Measurements from ENCODE around the gene NMUR1. TPM values are rescaled to one million over a fixed set of nuclear protein-coding genes. Genes with fewer than 3 reads are reported as not detected.
A peak's percentile ranks its signal among the peaks of the same experiment; 100 is the strongest.

Gene NMUR1
- total RNA-seq, 1 experiment from 2014 or later = 0.10 TPM

DNA sequence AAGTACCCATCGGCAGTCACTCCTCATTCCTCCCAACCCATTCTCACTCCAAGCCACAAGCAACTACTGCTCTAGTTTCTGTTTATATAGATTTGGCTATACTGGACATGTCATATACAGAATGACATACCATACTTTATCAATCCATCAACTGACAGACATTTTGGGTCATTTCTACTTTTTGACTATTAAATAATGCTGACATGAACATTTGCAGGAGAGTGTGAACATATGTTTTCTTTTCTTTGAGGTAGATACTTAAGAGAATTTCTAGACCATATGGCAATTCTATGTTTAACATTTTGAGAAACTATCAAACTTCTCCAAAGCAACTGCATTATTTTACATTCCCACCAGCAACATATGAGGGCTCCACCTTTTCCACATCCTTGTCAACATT lies 32.6 kb downstream of the NMUR1 start:
- Histone ChIP-seq H3K27me3 (ENCODE audit: control insufficient read depth, insufficient read depth, low read length) (no peaks in the 10 kb centered on the region), H3K4me3 (ENCODE audit: insufficient read depth, low read depth, low read length) (no peak overlapping the region), H3K36me3 (replicated peaks; ENCODE audit: control insufficient read depth, insufficient read depth, low read length) (no peaks in the 10 kb centered on the region; the same call in 1 of the 2 replicates)
- no peak for DNase-seq

DNA sequence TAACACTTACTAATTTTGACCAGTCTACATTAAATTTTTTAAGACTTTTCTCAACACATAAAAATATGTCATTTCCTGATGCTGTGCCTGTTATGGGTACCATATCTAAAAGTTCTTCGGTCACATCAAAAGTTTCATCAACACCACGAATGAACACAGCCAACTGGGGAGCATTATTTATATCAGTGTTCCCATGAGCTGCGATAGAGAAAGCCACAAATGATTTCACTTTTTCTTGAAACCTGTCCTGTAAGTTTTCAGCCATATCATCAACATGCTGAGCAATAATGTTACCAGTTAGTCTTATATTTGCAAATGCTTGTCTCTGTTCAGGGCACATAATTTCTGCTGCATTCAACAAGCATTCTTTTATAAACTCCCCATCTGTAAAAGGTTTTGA lies 35.6 kb downstream of the NMUR1 start:
- Histone ChIP-seq H3K36me3 (replicated peaks; ENCODE audit: control insufficient read depth, insufficient read depth, low read length) (no peaks in the 10 kb centered on the region), H3K4me3 (ENCODE audit: insufficient read depth, low read depth, low read length) (no peak overlapping the region), H3K27me3 (ENCODE audit: control insufficient read depth, insufficient read depth, low read length) (no peaks in the 10 kb centered on the region)
- no peak for DNase-seq

DNA sequence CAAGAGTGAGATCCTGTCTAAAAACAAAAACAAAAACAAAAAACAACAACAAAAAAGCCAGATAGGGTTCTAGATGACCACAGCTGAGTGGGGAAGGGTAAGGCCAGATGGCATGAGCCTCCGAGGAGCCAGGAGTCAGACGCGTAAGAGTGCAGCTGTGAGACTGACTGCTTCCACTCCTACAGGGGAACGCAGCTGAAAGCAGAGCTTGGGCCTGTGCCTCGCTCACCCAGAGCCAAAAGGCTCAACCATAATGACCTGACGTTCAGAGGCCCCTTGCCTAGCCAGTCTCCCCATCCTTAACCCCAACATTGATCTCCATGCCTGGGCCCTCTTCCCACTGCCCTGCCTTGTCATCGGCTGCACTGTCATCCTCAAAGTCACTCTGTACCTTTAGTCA lies 39.4 kb downstream of the NMUR1 start:
- Histone ChIP-seq H3K36me3 (replicated peaks; ENCODE audit: control insufficient read depth, insufficient read depth, low read length) (no peaks in the 10 kb centered on the region), H3K27me3 (ENCODE audit: control insufficient read depth, insufficient read depth, low read length) (no peaks in the 10 kb centered on the region), H3K4me3 (ENCODE audit: insufficient read depth, low read depth, low read length) (no peak overlapping the region)
- DNase-seq = no peak

DNA sequence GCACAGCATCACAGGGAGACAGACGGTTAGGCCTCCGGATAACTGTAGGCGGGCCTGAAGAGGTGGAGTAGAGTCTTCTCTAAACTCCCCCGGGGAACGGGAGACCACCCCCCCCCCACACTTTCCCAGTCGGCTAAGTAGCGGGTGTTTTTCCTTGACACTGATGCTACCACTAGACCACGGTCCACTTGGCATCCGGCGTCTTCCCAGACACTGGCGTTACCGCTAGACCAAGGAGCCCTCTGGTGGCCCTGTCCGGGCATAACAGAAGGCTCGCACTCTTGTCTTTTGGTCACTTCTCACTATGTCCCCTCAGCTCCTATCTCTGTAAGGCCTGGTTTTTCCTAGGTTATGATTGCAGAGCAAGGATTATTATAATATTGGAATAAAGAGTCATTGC lies 40.3 kb downstream of the NMUR1 start:
- Histone ChIP-seq H3K4me3 (ENCODE audit: insufficient read depth, low read depth, low read length) (no peak overlapping the region), H3K27me3 (ENCODE audit: control insufficient read depth, insufficient read depth, low read length) (no peaks in the 10 kb centered on the region), H3K36me3 (replicated peaks; ENCODE audit: control insufficient read depth, insufficient read depth, low read length) (no peaks in the 10 kb centered on the region)
- DNase-seq = no peak

DNA sequence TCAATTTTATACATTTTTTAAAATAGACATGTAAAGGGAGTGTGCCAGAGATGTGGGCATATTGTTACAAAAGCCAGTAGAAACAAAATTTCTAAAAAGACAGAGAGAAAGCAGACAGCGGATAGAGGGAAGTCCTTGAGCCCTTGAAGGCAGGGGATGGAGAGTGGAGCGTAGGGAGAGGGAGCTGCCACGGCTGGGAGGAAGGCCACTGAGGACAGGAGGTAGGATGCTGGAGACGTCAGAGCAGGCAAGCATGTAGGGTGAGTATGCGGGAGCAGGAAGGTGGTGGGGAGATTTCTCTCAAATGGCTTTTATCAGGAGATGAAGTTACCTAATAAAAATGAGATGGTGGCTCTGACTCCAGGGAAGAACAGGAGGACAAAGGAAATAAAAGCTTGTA lies 41.9 kb downstream of the NMUR1 start:
- Histone ChIP-seq H3K4me3 (ENCODE audit: insufficient read depth, low read depth, low read length) (no peak overlapping the region), H3K36me3 (replicated peaks; ENCODE audit: control insufficient read depth, insufficient read depth, low read length) (no peaks in the 10 kb centered on the region), H3K27me3 (ENCODE audit: control insufficient read depth, insufficient read depth, low read length) (no peaks in the 10 kb centered on the region)
- DNase-seq = no peak

DNA sequence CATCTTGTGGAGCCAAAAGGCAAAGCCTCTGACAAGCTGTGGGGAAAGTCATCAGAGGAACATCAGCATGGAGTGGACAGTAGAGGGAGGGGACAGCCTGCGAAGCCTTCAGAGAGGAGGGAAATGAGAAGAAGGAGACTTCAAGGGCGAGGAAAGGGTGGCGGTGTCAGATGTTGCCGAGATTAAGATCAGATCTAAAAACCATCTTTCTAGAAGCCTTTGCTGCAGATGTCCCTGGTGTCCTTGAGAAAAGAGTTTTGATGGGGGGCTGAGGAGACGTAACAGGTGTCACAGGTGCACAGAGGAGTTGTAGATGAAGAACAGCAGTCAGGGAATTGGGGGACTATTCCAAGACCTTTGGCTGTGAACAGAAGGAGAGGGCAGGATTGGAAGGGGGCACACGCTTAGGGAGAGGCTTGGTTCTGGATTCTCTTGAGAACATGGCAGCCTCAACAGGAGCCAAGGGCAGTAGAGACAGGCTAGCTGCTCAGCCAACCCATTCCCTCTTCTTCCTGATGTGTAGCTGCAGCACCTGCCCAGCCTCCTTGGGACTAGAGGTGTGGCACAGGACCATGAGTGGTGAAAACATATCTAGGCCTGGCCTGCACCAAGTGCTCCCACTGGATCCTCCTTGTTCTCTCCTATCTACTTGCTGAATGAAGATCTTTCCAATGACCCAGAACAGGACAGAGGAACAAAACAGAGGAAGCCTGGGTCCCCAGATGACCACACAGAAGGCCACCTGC lies 43.2 kb downstream of the NMUR1 start:
- Histone ChIP-seq H3K36me3 (replicated peaks; ENCODE audit: control insufficient read depth, insufficient read depth, low read length) (no peaks in the 10 kb centered on the region), H3K27me3 (ENCODE audit: control insufficient read depth, insufficient read depth, low read length) (no peaks in the 10 kb centered on the region), H3K4me3 (ENCODE audit: insufficient read depth, low read depth, low read length) (no peak overlapping the region)
- DNase-seq = no peak

DNA sequence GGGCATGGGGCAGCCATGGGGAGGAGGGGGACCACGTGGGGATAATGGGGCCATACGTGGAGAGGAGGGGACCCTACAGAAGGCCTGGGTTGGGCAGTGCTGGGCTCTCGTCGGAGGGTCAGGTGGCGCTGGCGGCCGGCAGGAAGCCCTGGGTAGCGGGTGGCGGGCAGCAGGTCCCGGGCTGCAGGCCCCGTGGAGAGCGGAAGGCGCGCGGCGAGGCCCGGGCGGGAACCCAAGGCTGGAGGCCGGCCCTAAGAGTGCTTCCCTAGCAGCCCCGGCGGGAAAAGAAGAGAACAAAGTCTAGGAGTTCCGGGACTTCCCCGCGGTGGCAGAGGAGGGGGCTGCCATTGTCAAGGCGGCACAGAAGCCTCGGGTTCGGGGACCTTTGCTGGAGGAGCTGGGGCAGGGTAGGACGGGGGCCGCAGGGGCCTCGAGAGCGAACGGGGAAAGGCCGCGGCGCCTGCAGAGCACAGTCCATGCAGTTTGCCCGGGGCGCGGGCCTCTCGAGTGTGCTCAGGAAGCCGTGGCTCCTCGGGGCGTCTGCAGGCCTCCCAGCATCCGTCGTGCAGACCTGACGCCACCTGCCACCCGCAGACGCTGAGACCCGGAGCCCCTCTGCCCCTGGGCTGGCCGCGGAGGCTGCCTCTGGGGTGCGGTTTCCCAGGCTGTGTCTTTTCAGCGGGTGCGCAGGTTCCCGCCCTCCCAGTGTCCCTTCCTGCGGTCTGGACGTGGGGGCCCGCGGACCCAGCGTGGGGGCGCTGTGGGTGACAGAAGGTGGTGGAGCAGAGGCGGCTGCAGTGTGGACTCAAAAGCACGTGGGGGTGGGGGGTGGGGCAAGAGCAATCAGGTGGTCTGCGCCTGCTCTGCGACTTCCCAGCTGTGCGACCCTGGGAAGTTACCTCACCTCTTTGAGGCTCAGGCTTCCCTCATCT lies 46.6 kb downstream of the NMUR1 start:
- peak; percentile 76 for DNase-seq
- Histone ChIP-seq H3K36me3 (replicated peaks; ENCODE audit: control insufficient read depth, insufficient read depth, low read length) (no peaks in the 10 kb centered on the region; the same call in 1 of the 2 replicates), H3K4me3 (ENCODE audit: insufficient read depth, low read depth, low read length) (no peak overlapping the region), H3K27me3 (ENCODE audit: control insufficient read depth, insufficient read depth, low read length) (no peaks in the 10 kb centered on the region)

DNA sequence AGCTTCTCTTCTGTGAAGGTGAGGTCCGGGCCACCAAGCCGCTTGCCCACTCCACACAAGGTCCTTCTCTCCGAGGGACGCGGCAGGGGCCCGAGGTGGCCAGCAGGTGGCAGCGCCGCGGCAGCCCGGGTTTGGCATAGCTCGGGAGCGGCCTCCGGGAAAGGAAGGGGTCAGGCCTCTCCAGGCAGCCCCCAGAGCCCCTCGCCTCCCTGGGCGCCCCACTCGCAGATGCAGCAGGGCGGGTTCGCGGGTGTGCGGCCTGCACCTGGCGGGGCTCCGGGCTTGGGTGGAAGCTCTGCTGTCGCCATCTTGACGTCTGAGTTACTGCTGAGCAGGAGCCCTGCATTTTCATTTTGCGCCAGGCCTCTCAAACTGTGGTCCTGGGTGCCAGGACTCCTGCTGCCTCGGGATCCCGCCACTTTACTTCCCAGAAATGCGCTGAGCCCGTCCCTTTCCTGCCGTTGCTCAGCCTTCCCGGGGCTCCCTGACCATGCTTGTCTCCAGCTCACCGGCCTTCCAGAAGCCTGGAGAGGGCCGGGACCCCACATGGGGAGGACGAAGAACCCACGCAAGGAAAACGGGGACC lies 47.3 kb downstream of the NMUR1 start:
- Histone ChIP-seq H3K27me3 (ENCODE audit: control insufficient read depth, insufficient read depth, low read length) (no peaks in the 10 kb centered on the region), H3K36me3 (replicated peaks; ENCODE audit: control insufficient read depth, insufficient read depth, low read length) (no peaks in the 10 kb centered on the region; the same call in 1 of the 2 replicates), H3K4me3 (ENCODE audit: insufficient read depth, low read depth, low read length) (no peak overlapping the region)
- peak; percentile 96 for DNase-seq

DNA sequence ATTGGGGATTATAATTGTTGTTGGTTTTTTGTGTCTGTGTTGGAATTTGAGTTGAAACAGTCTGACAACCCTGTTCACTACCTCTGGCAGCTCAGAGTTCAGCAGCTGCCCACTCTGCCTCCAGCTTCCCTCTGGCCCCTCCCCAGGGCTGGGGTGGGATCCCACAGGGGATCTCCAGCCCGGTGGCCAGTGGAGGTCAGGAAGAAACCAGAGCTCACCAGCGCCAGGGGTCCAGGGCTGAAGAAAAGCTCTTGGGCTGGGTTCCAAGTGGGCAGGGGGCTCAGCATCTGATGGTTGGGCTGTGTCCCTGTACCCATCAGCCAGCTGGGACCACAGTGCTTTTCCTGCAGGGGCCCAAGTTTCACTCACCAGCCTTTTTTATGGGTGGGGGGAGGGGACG lies 49.5 kb downstream of the NMUR1 start:
- Histone ChIP-seq H3K4me3 (ENCODE audit: insufficient read depth, low read depth, low read length) (no peak overlapping the region), H3K36me3 (replicated peaks; ENCODE audit: control insufficient read depth, insufficient read depth, low read length) (no peaks in the 10 kb centered on the region; the same call in 1 of the 2 replicates), H3K27me3 (ENCODE audit: control insufficient read depth, insufficient read depth, low read length) (no peaks in the 10 kb centered on the region)
- DNase-seq = no peak

DNA sequence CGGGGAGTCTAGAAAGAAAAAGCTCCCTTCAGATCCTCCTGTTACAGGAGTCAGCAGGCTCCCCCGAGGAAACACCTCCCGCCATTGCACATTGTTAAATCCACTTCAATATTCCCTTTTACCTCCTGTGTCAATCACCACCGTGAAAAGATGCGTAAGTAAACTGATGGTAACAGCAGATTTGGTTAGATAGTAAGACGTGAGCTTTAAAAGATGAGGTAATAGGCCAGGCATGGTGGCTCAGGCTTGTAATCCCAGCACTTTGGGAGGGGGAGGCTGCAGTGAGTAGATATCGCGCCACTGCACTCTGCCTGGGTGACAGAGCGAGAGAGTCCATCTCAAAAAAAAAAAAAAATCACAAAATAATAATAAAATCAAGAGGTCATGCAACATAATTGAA lies 50.8 kb downstream of the NMUR1 start:
- no peak for DNase-seq
- Histone ChIP-seq H3K4me3 (ENCODE audit: insufficient read depth, low read depth, low read length) (no peak overlapping the region), H3K27me3 (ENCODE audit: control insufficient read depth, insufficient read depth, low read length) (no peaks in the 10 kb centered on the region), H3K36me3 (replicated peaks; ENCODE audit: control insufficient read depth, insufficient read depth, low read length) (no peaks in the 10 kb centered on the region; the same call in 1 of the 2 replicates)

DNA sequence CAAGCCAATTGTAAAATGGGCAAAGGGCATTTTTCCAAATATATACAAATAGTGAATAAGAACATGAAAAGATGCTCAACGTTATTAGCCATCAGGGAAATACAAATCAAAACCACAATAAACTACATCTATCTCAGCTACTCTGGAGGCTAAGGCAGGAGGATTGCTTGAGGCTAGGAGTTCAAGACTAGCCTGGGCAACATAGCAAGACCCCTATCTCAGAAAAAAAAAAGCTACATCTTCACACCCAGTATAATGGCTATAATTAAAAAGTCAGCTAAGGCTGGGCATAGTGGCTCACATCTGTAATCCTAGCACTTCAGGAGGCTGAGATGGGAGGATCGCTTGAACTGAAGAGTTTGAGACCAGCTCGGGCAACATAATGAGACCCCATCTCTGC lies 53.3 kb downstream of the NMUR1 start:
- Histone ChIP-seq H3K4me3 (ENCODE audit: insufficient read depth, low read depth, low read length) (no peak overlapping the region), H3K36me3 (replicated peaks; ENCODE audit: control insufficient read depth, insufficient read depth, low read length) (no peaks in the 10 kb centered on the region; the same call in 1 of the 2 replicates), H3K27me3 (ENCODE audit: control insufficient read depth, insufficient read depth, low read length) (no peaks in the 10 kb centered on the region)
- DNase-seq = no peak

DNA sequence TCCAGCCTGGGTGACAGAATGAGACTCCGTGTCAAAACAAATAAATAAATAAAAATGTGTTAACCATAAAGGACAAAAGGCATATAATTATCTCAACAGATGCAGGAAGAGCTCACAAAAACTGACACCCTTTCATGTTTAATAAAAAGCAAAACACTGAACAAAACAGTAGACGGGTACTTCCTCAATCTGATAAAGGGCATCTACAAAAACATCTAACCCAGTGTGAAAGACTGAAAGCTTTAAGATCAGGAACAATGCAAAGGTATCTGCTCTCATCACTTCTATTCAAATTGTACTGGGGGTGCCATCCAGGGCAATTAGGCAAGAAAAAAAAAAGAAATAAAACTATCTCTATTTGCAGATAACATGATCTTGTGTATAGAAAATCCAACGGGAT lies 54.3 kb downstream of the NMUR1 start:
- Histone ChIP-seq H3K4me3 (ENCODE audit: insufficient read depth, low read depth, low read length) (no peak overlapping the region), H3K36me3 (replicated peaks; ENCODE audit: control insufficient read depth, insufficient read depth, low read length) (no peaks in the 10 kb centered on the region), H3K27me3 (ENCODE audit: control insufficient read depth, insufficient read depth, low read length) (no peaks in the 10 kb centered on the region)
- DNase-seq = no peak

All from H7 (cell line).